B cell (primary cell): ENCODE data around the gene LAYN. TPM values are rescaled to one million over a fixed set of nuclear protein-coding genes. Genes with fewer than 3 reads are reported as not detected.

ENCODE experiments used
- ATAC-seq: fragments of 200-7000 bp; cut with Tn5 transposase; one replicate; pipeline ENCODE4 v1.10.0; 2021; ENCODE audit warnings: low read depth, mild to moderate bottlenecking, moderate number of reproducible peaks, moderate library complexity
- CTCF ChIA-PET: fragments of 350-600 bp; sonication (Branson Sonifier 250); formaldehyde crosslinking; loops from one replicate; lab custom pipeline; 2021; ENCODE audit warnings: antibody characterized with exemption, inconsistent platforms; lab: Charles Lee
- POLR2A ChIA-PET: fragments of 350-600 bp; sonication (Branson Sonifier 250); formaldehyde crosslinking; loops from one replicate; lab custom pipeline; 2021; ENCODE audit warnings: antibody characterized with exemption; lab: Charles Lee
- DNase-seq: peaks from one replicate; pipeline ENCODE4 v3.0.0; 2013
- H2AFZ ChIP-seq: 2 replicates; pipeline ENCODE4 v1.6.1; 2012; ENCODE audit warnings: mild to moderate bottlenecking, low read depth, low read length; ENCODE audit not compliant: insufficient read depth, poor library complexity, severe bottlenecking
- H3K27ac ChIP-seq, 2 donors: 1 replicate in 1 of 2; 2 replicates in 1 of 2; pipeline ENCODE4 v1.5.1; 2012 to 2013; ENCODE audit warnings: low read length in 2 of 2, mild to moderate bottlenecking in 2 of 2, moderate library complexity in 1 of 2
- H3K27me3 ChIP-seq, 4 experiments: fragments of 200-600 bp in 1 of 4; sonication (generic) in 1 of 4; replicated peaks in 1 of 4; 1 replicate in 2 of 4; 2 replicates in 2 of 4; pipeline versions ENCODE4 v1.6.1 to v1.7.0; 2013 to 2016; ENCODE audit warnings: low read length in 3 of 4, mild to moderate bottlenecking in 2 of 4, mixed read lengths in 1 of 4, moderate library complexity in 1 of 4; ENCODE audit not compliant: insufficient read depth in 4 of 4, control insufficient read depth in 3 of 4; ENCODE audit errors: control extremely low read depth in 1 of 4
- H3K36me3 ChIP-seq, 2 experiments: replicated peaks in 1 of 2; 1 replicate in 1 of 2; 2 replicates in 1 of 2; pipeline versions ENCODE4 v1.6.1 to v1.7.1; 2013; ENCODE audit warnings: low read length in 1 of 2; ENCODE audit not compliant: insufficient read depth in 2 of 2, control insufficient read depth in 1 of 2; ENCODE audit errors: control extremely low read depth in 1 of 2, extremely low read depth in 1 of 2
- H3K4me1 ChIP-seq, 2 donors: fragments of 200-600 bp in 1 of 2; sonication (generic) in 1 of 2; 1 replicate in 1 of 2; 2 replicates in 1 of 2; pipeline versions ENCODE4 v1.5.1 to v1.6.1; 2013 to 2017; ENCODE audit warnings: low read length in 2 of 2; ENCODE audit not compliant: control insufficient read depth in 2 of 2, insufficient read depth in 2 of 2
- H3K4me2 ChIP-seq: replicated peaks from 2 replicates; pipeline ENCODE3; 2012; ENCODE audit warnings: mild to moderate bottlenecking, low read depth, low read length; ENCODE audit not compliant: poor library complexity, severe bottlenecking
- H3K4me3 ChIP-seq, 5 experiments: fragments of 200-600 bp in 1 of 5; sonication (generic) in 1 of 5; 1 replicate in 3 of 5; 2 replicates in 2 of 5; pipeline versions ENCODE4 v1.5.1 to v1.7.0; 2011 to 2016; ENCODE audit warnings: low read length in 4 of 5, mild to moderate bottlenecking in 4 of 5, low read depth in 2 of 5, control low read depth in 1 of 5, moderate library complexity in 1 of 5; ENCODE audit not compliant: insufficient read depth in 1 of 5; ENCODE audit errors: control extremely low read depth in 1 of 5, extremely low read depth in 1 of 5
- H3K79me2 ChIP-seq: fragments of 200-600 bp; sonication (generic); one replicate; pipeline ENCODE4 v1.6.0; 2016; ENCODE audit warnings: low read length; ENCODE audit not compliant: control insufficient read depth, insufficient read depth
- H3K9ac ChIP-seq: fragments of 200-600 bp; sonication (generic); 2 replicates; pipeline ENCODE4 v1.6.1; 2017; ENCODE audit warnings: mild to moderate bottlenecking, low read length, moderate library complexity
- H3K9me3 ChIP-seq, 3 donors: one replicate each; pipeline versions ENCODE4 v1.6.1 to v1.7.1; 2013; ENCODE audit warnings: low read length in 2 of 3; ENCODE audit not compliant: control insufficient read depth in 2 of 3, insufficient read depth in 1 of 3; ENCODE audit errors: control extremely low read depth in 1 of 3
- H4K20me1 ChIP-seq: 2 replicates; pipeline ENCODE4 v1.6.0; 2012; ENCODE audit warnings: mild to moderate bottlenecking, low read length; ENCODE audit not compliant: insufficient read depth, control insufficient read depth, poor library complexity, severe bottlenecking
- H3K27ac Mint-ChIP-seq: one replicate; pipeline ENCODE4 v1.8.0; 2021; ENCODE audit warnings: mixed read lengths
- H3K27me3 Mint-ChIP-seq: one replicate; pipeline ENCODE4 v1.8.0; 2021; ENCODE audit warnings: mixed read lengths
- H3K4me1 Mint-ChIP-seq: one replicate; pipeline ENCODE4 v1.8.0; 2021; ENCODE audit warnings: mixed read lengths
- H3K4me3 Mint-ChIP-seq: one replicate; pipeline ENCODE4 v1.8.0; 2021; ENCODE audit warnings: mixed read lengths
- H3K9me3 Mint-ChIP-seq: one replicate; pipeline ENCODE4 v1.8.0; 2022; ENCODE audit warnings: mixed read lengths; ENCODE audit not compliant: insufficient read depth
- EZH2 ChIP-seq: IDR thresholded peaks from 2 replicates; pipeline ENCODE4 v1.6.1; 2012; ENCODE audit warnings: borderline replicate concordance, low read depth, mild to moderate bottlenecking, moderate library complexity, low read length; ENCODE audit not compliant: insufficient read depth, poor library complexity, severe bottlenecking
- WGBS: methylation state at CpG from one replicate; pipeline ENCODE4 v1.1.5; 2013; ENCODE audit warnings: missing lambda C conversion rate; ENCODE audit not compliant: insufficient coverage; 5-methylcytosine and 5-hydroxymethylcytosine counted together
- intact Hi-C: fragments of 100-400 bp; cut with micrococcal nuclease; formaldehyde crosslinking; loops from one replicate; pipeline ENCODE4 v1.10.0; 2022
- polyA plus RNA-seq: library from polyadenylated mRNA; depleted of rRNA; stranded (reverse); fragments of >200 nt; gene quantifications from 2 replicates; pipeline ENCODE4 v1.2.3, GENCODE V29; 2012
- total RNA-seq, 2 donors: library from RNA; stranded (reverse); fragments of 120-200 nt in 1 of 2; gene quantifications; 1 replicate in 1 of 2; 2 replicates in 1 of 2; pipeline versions ENCODE4 v1.2.3 to v1.2.4, GENCODE V29; 2013 to 2022
- TF ChIP-seq, protein P1 (sequence below): fragments of 200-600 bp; IDR thresholded peaks from one replicate; pipeline ENCODE4 v1.8.0; 2022; ENCODE audit warnings: antibody characterized with exemption, mild to moderate bottlenecking

LAYN gene
- total and polyA plus RNA-seq, 2 donors (not counting 1 experiment from before 2014, with no cell fraction given) = not detected

DNA sequence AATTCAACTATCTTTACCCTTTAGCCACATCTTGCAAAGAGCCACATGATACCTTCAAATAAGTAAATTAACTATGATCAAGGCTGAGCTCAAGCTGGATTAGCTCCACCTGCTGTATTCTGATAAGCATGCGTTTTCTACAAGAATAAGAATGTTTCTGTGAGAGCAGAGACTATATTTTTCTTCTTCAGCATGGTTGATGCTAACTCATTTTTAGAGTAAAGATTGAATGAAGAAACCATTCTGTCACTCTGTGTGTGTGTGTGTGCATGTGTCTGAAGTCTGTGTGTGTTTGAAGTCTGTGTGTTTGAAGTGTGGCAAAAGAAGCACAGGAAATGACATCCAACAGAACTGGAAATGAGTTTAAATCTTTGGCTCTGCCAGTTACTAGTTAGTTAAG, 12.0 kb upstream of the LAYN start:
- ChIA-PET CTCF (no interaction called here), POLR2A (no interaction called here)
- ATAC-seq (no peak), DNase-seq (no peak)
- no peaks in the 10 kb centered on the region for H3K9me3 ChIP-seq
- Mint-ChIP-seq H3K9me3 (no peaks in the 10 kb centered on the region), H3K27ac (no peak overlapping the region), H3K4me1 (no peaks in the 10 kb centered on the region), H3K4me3 (no peak overlapping the region), H3K27me3 (peaks cover 30% of the 10 kb centered on the region)
- H4K20me1 ChIP-seq = no peaks in the 10 kb centered on the region
- peaks cover 0 to 5% (median 1%) of the 10 kb centered on the region in 4 experiments for H3K27me3 ChIP-seq
- H3K4me1 ChIP-seq = no peaks in the 10 kb centered on the region
- H3K36me3 ChIP-seq = no peaks in the 10 kb centered on the region
- H3K4me2 ChIP-seq = no peak overlapping the region
- no CpG with 5 or more reads among the region's 1 CpG for WGBS
- TF ChIP-seq EZH2 = no peak
- H3K9ac ChIP-seq = no peak overlapping the region
- H3K27ac ChIP-seq = no peak overlapping the region
- intact Hi-C loops = no loop called here
- no peaks in the 10 kb centered on the region for H3K79me2 ChIP-seq
- H2AFZ ChIP-seq = no peak overlapping the region
- no peak overlapping the region for H3K4me3 ChIP-seq

DNA sequence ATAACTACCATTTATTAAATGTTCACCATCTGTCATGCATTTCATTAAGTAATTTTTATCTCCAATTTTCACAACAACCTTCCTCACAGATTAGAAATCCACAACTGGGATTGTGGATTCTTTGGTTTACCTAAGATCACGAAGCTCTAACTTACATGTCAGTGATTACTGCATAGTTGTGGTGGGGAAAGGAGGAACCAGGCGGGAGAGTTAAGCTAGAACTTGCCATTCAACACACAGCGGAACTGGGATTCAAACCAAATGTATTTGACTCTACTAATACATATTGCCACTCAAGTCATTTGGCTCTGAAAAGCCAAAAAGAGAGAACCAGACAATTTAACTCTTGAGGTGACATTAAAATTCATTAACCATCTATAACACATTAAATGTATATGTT, 10.4 kb upstream of the LAYN start:
- DNase-seq (no peak), ATAC-seq (no peak)
- ChIA-PET CTCF (no interaction called here), POLR2A (no interaction called here)
- Histone ChIP-seq H3K9me3 (no peaks in the 10 kb centered on the region), H3K4me1 (no peaks in the 10 kb centered on the region), H4K20me1 (no peaks in the 10 kb centered on the region), H3K9ac (no peak overlapping the region), H3K4me3 (no peak overlapping the region), H3K79me2 (no peaks in the 10 kb centered on the region), H3K4me2 (no peak overlapping the region), H3K27ac (no peak overlapping the region), H3K36me3 (no peaks in the 10 kb centered on the region), H3K27me3 (peaks cover 0 to 3% (median 1%) of the 10 kb centered on the region in 4 experiments), H2AFZ (no peak overlapping the region)
- peaks cover 35% of the 10 kb centered on the region for H3K27me3 Mint-ChIP-seq
- H3K4me3 Mint-ChIP-seq = no peak overlapping the region
- WGBS = no CpG with 5 or more reads among the region's 3 CpGs
- no peaks in the 10 kb centered on the region for H3K4me1 Mint-ChIP-seq
- H3K9me3 Mint-ChIP-seq = no peaks in the 10 kb centered on the region
- TF ChIP-seq, protein P1, sequence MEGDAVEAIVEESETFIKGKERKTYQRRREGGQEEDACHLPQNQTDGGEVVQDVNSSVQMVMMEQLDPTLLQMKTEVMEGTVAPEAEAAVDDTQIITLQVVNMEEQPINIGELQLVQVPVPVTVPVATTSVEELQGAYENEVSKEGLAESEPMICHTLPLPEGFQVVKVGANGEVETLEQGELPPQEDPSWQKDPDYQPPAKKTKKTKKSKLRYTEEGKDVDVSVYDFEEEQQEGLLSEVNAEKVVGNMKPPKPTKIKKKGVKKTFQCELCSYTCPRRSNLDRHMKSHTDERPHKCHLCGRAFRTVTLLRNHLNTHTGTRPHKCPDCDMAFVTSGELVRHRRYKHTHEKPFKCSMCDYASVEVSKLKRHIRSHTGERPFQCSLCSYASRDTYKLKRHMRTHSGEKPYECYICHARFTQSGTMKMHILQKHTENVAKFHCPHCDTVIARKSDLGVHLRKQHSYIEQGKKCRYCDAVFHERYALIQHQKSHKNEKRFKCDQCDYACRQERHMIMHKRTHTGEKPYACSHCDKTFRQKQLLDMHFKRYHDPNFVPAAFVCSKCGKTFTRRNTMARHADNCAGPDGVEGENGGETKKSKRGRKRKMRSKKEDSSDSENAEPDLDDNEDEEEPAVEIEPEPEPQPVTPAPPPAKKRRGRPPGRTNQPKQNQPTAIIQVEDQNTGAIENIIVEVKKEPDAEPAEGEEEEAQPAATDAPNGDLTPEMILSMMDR = no peak
- TF ChIP-seq EZH2 = no peak
- no peak overlapping the region for H3K27ac Mint-ChIP-seq
- intact Hi-C loops = no loop called here
